Measurements from ENCODE around the gene ARHGEF39.

DNA sequence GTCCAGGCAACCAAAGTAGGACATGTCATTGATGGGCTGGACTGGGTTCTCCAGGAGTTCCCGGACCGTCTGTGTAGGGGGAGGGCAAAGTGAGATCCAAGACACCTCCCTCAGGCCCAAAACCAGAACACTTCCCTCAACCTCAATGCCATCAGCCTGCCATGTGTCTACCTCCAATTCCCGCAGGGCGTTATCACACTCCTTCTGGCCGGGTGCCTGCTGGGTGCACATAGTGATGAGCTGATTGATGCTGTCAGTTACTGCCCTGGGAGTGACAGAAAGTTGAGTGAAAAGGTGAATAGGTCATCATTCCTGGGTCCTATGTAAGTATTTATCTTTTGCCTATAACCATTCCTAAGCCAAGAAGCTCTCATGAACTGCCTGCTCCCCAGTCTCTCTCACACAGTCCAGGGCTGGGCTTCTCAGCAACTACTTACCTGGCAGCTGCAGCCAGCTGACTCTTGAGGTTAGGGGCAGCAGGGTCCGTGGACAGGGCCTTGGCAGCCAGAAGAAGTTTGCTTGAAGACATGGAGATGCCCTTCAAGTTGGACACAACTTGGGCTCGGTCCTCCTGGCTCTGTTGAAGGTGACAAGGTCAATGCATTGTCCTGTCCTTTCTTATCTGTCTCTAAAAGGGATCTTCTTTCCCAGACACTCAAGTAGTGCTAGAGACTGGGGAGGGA lies 46.0 kb upstream of the ARHGEF39 start:
- TF ChIP-seq CTCF (IDR thresholded peaks at IDR 0.05) (no peak), POLR2A (IDR thresholded peaks at IDR 0.05) (no peak)
